ENCODE measurements around the gene TMEM30A.
A peak's percentile ranks its signal among the peaks of the same experiment; 100 is the strongest.

The TMEM30A gene

DNA sequence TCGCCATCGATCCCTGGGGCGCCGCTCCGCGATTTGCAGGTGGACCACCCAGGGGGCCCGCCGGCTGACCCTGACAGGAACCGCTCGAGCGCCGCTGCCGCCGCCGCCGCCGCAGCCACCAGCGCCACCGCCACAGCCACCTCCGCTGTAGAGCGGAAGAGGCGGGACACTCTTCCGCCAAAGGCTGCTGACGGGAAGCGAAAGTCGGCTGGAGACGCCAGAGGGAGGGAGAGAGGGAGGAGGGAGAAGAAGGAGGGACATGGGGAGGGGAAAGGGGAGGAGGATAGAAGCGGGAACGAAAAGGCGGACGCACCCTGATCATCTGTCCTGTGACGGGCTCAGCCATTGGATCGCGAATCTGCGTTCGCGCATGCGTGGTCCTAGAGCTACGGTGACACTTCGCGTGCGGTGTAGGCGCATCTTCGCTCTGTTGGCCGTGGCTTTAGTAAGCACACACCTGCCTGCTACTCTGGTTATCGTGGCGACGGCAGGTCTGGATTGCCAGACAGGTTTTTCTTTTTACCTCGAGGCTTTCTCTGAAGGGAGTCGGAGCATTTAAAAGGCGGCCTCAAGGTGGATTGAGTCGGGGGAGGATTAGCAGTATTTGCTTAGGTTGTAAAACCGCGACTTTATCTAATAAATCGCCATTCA, at the start of gene TMEM30A:
TSS of gene TMEM30A (minus strand) at position 161 of the 651 bp plus-strand sequence. CDS start at position 7, 154 bp downstream.
- H3K4me3 Mint-ChIP-seq = no peak within 1 kb of the TSS
- no peaks in the 10 kb centered on the region for H3K27me3 Mint-ChIP-seq
- peaks cover 26% of the 10 kb centered on the region for H3K4me1 Mint-ChIP-seq
- peak; percentile 97 for ATAC-seq
- H3K9me3 Mint-ChIP-seq = no peaks in the 10 kb centered on the region
- H3K36me3 Mint-ChIP-seq = peaks cover 2% of the 10 kb centered on the region
- H3K27ac Mint-ChIP-seq = no peak within 1 kb of the TSS

DNA sequence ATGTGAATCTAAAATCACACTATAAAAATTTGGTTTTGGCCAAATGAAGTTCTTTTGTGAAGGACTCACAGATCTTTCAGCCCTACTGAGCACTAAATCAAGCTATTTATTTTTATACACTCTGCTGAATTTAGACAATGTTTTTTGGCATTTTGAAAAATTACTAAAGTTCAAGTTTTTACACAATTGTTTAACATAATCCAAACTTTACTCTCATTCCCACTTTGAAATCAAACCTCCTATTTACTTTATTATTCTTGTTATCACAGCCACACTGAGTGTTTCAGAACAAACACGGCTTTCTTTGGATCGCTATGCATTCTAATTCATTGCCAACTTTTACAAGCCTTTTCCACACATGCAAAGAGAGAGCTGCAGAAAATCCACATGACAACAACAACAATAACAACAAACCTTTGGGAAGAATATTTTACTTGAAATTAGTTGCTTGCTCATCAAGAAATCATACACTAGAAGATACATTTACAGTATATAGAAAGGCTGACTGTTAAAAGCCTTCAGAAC, 49.1 kb upstream of the TMEM30A start:
- Mint-ChIP-seq H3K36me3 (no peaks in the 10 kb centered on the region), H3K4me3 (no peak overlapping the region), H3K27me3 (peaks cover 9% of the 10 kb centered on the region), H3K27ac (no peak overlapping the region), H3K9me3 (no peaks in the 10 kb centered on the region), H3K4me1 (no peaks in the 10 kb centered on the region)
- no peak for ATAC-seq

GRCh38 chr6:75331151-75331550, 46.6 kb upstream of the TMEM30A start:
- no peaks in the 10 kb centered on the region for H3K9me3 Mint-ChIP-seq
- no peak overlapping the region for H3K27ac Mint-ChIP-seq
- peaks cover 14% of the 10 kb centered on the region for H3K27me3 Mint-ChIP-seq
- no peaks in the 10 kb centered on the region for H3K36me3 Mint-ChIP-seq
- no peak for ATAC-seq
- no peak overlapping the region for H3K4me3 Mint-ChIP-seq
- no peaks in the 10 kb centered on the region for H3K4me1 Mint-ChIP-seq

GRCh38 chr6:75329703-75330102, 45.1 kb upstream of the TMEM30A start:
- Mint-ChIP-seq H3K36me3 (no peaks in the 10 kb centered on the region), H3K4me1 (no peaks in the 10 kb centered on the region), H3K27me3 (peaks cover 25% of the 10 kb centered on the region), H3K9me3 (peaks cover 4% of the 10 kb centered on the region), H3K4me3 (no peak overlapping the region), H3K27ac (no peak overlapping the region)
- no peak for ATAC-seq

DNA sequence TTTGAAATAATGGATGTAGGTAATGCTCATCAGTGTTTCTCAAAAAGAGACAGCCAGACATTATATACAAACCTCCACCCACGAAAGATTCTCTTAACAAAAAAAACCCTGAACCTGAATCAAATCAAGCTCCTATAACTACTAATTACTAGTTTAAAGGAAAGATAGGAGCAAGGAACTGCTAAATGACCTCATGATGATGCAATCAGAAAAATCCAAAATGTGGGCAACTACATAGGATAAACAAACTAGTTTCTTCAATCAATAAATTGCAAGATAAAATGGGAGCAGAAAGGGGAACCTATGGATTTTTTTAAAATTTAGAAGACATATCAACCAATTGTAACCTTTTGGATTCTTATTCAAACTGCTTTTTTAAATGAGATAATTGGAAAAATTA, 43.2 kb upstream of the TMEM30A start:
- H3K36me3 Mint-ChIP-seq = no peaks in the 10 kb centered on the region
- H3K4me3 Mint-ChIP-seq = no peak overlapping the region
- no peak for ATAC-seq
- H3K4me1 Mint-ChIP-seq = no peaks in the 10 kb centered on the region
- H3K9me3 Mint-ChIP-seq = peaks cover 4% of the 10 kb centered on the region
- H3K27ac Mint-ChIP-seq = no peak overlapping the region
- H3K27me3 Mint-ChIP-seq = peaks cover 32% of the 10 kb centered on the region

DNA sequence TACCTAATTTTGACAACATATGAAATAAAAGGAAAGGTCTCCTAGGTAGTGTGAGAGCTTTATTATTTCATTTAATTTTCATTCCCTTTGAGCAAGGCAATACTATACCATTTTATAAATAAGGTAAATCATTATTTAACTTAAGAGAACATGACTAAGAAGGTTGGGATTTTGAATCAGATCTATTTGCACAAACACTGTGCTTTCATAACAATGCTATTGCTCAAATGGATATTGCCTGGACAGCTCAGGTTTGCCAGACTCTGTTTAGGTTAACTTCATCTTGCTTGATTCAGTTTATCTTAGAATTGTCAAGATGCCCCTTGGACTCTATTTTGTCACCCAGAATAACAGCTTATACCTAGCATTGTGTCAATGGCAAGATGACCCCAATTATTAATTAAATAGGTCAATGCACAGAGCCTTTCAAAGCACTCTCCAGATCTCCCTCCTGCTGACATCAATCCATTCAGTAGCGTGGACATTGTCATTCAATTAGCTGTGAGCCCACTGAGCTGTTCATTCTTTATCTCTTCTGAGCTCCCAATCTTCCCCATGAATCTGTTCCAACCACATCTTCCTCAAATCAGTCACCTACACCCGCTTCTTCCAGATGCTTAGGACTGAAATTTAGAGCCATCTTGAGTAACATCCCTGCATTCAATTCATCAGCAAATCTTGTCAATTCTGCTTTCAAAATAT, 42.1 kb upstream of the TMEM30A start:
- Mint-ChIP-seq H3K4me1 (no peaks in the 10 kb centered on the region), H3K9me3 (peaks cover 4% of the 10 kb centered on the region), H3K27me3 (peaks cover 38% of the 10 kb centered on the region), H3K27ac (no peak overlapping the region), H3K4me3 (no peak overlapping the region), H3K36me3 (no peaks in the 10 kb centered on the region)
- ATAC-seq = no peak

DNA sequence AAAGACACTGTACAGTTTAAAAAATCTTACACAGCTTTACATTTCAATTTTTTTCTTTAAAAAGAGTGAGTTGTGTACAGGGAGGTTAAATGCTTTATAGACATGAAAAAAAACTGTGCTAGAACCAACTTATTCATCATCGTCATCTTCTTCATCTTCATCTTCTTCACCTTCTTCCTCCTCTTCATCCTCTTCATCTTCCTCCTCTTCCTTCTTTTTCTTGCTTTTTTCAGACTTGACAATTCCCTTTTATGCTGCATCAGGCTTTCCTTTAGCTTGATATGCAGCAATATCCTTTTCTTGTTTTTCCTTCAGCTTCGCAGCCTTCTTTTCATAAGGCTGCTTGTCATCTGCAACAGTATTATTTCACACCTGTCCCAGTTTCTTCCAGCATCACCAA, 34.3 kb upstream of the TMEM30A start:
- no peak for ATAC-seq
- no peaks in the 10 kb centered on the region for H3K36me3 Mint-ChIP-seq
- H3K4me1 Mint-ChIP-seq = no peaks in the 10 kb centered on the region
- no peak overlapping the region for H3K4me3 Mint-ChIP-seq
- peaks cover 31% of the 10 kb centered on the region for H3K27me3 Mint-ChIP-seq
- H3K9me3 Mint-ChIP-seq = no peaks in the 10 kb centered on the region
- no peak overlapping the region for H3K27ac Mint-ChIP-seq

DNA sequence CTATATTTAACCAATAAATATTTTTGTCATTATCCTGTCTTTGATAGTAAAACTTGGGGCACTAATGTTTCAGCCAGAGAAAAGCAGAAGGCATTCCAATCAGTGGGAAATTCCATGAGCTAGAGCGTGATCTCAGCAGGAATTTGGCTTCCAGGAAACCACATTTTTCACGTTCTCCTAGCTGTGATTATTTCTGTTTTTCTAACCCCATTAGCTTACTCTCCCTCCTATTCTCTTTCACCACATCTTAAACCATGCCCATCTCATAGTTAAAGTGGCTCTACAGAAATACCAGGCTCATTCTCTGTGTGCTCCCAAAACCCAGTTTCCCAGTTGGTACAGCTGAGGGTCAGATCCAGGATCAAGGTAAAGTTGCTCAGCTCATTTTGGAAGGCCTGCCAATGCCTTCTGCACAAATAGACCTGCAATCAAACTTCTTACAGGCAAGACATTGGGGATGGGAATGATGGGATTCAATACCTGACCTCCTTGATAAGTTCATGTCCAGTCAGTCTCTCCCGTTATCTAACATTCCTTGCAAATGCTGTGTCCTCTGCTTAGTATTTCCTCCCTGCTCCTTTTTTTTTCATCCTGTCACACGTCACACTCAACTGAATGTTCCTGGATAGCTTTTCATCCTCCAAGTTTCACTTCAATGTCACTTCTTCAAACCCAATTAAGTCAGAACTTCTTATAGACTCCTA, 33.1 kb upstream of the TMEM30A start:
- no peak for ATAC-seq
- Mint-ChIP-seq H3K4me3 (no peak overlapping the region), H3K9me3 (no peaks in the 10 kb centered on the region), H3K36me3 (no peaks in the 10 kb centered on the region), H3K27me3 (peaks cover 40% of the 10 kb centered on the region), H3K4me1 (no peaks in the 10 kb centered on the region), H3K27ac (no peak overlapping the region)

DNA sequence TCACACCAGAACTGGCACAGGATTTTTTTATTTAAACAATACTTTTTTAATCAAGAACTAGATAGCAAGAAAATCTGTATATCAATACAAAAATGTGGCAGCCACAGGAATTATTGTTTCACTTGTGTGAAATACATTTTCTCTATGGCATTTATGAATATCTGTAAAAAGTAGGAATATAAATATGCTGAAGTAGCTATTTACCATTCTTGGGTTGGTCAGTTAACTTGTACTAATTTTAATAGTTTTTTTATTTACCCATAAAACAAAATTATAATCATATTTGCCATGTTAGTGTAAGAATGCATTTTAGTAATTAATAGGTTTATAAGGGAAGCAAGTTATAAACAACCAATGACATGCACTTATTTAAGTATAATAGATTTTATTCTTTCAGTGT, 31.4 kb upstream of the TMEM30A start:
- Mint-ChIP-seq H3K27me3 (peaks cover 35% of the 10 kb centered on the region), H3K4me3 (no peak overlapping the region), H3K9me3 (no peaks in the 10 kb centered on the region), H3K4me1 (no peaks in the 10 kb centered on the region), H3K27ac (no peak overlapping the region), H3K36me3 (no peaks in the 10 kb centered on the region)
- no peak for ATAC-seq

DNA sequence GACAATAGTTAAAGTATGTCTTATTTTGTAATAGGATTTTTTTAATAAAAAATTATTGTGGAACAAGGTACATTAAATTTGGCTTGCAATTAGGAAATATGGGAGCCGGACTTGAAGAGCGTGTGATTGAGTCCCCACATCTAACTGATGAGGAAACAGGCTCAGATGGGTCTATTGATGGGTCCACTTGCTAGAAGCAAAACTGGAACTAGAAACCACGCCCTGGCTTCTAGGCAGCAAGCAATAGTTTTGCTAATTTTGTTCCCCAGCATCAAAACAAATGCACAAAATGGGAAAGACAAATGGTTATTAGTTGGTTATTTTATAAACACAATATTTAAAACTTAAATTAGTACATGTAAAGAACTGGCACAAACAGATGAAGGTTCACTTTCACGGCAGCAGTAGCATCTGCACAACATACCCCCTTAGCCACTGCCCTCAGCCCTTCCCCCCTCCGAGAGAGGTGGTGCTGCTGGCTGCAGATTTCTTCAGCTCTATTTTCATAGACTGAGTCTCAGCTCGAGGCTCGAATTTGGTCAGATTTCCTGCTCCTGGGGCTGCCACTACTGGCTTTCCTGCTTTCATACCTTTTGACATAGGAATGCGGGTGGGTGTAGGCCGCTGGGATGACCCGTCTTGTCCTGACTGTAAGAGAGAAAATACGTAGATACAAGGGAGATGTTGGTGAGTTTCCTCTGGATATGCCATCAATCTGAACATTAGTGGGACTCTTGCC, 23.8 kb upstream of the TMEM30A start:
- H3K36me3 Mint-ChIP-seq = no peaks in the 10 kb centered on the region
- H3K27ac Mint-ChIP-seq = no peak overlapping the region
- no peak for ATAC-seq
- no peaks in the 10 kb centered on the region for H3K4me1 Mint-ChIP-seq
- no peak overlapping the region for H3K4me3 Mint-ChIP-seq
- no peaks in the 10 kb centered on the region for H3K9me3 Mint-ChIP-seq
- peaks cover 22% of the 10 kb centered on the region for H3K27me3 Mint-ChIP-seq

DNA sequence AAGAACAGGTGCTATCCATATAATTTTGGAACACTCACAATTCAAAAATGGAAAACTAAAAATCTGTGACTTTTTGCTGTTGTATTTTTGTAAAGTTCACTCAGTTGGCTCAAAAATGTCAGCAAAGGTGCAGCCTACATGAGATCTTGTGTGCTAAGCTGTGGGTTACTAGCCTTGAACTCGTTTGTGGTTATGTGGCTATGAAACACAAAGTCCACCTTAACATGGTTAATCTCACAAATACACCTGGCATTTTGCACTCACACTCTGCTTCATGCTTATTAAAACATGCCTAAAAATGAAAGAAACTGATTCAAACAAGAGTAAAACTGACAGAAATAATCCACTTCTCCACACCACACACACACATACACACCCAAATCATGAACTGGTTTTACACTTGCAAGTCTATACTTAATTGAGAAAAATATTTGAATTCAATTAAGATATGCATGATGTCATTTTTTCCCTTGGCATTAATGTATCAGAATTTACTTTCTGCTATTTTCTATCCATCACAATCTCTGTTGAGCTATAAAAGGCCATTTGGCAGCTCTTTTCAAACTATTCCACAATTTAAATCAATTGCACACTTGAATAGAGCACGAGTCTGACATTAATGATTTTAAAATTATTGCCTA, 22.9 kb upstream of the TMEM30A start:
- H3K4me3 Mint-ChIP-seq = no peak overlapping the region
- no peak overlapping the region for H3K27ac Mint-ChIP-seq
- H3K27me3 Mint-ChIP-seq = peaks cover 16% of the 10 kb centered on the region
- H3K9me3 Mint-ChIP-seq = no peaks in the 10 kb centered on the region
- H3K36me3 Mint-ChIP-seq = no peaks in the 10 kb centered on the region
- no peak for ATAC-seq
- no peaks in the 10 kb centered on the region for H3K4me1 Mint-ChIP-seq

- H3K27ac Mint-ChIP-seq = no peak overlapping the region
Measured at GRCh38 chr6:75306064-75306463, 21.5 kb upstream of the TMEM30A start.

DNA sequence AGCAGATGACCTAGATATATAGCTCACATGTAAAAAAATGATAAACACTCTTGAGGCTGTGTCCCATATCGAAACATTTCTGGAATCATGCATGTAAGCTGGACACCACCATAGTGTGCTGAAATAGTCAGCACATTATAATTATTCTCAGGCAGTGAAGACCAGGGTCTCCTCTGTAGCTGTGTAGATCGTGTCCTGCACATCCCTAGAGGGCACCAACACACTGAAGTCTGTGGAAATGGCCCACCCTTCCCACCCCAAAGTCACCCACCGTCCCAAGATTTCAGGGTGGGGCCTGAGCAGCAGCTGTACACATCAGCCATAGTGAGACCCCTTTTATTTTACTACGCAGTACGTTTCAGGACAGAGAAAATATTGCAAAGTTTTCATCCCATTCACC, 21.0 kb upstream of the TMEM30A start:
- no peaks in the 10 kb centered on the region for H3K9me3 Mint-ChIP-seq
- H3K36me3 Mint-ChIP-seq = no peaks in the 10 kb centered on the region
- H3K4me3 Mint-ChIP-seq = no peak overlapping the region
- no peak overlapping the region for H3K27ac Mint-ChIP-seq
- peaks cover 1% of the 10 kb centered on the region for H3K4me1 Mint-ChIP-seq
- peaks cover 10% of the 10 kb centered on the region for H3K27me3 Mint-ChIP-seq
- no peak for ATAC-seq

More at GRCh38 chr6:75306064-75306463, 21.5 kb upstream of the TMEM30A start:
- ATAC-seq = no peak
- Mint-ChIP-seq H3K4me3 (no peak overlapping the region), H3K4me1 (no peaks in the 10 kb centered on the region), H3K27me3 (peaks cover 10% of the 10 kb centered on the region), H3K36me3 (no peaks in the 10 kb centered on the region), H3K9me3 (no peaks in the 10 kb centered on the region)

GRCh38 chr6:75302280-75302679, 17.7 kb upstream of the TMEM30A start:
- H3K36me3 Mint-ChIP-seq = no peaks in the 10 kb centered on the region
- ATAC-seq = no peak
- H3K4me3 Mint-ChIP-seq = no peak overlapping the region
- H3K27me3 Mint-ChIP-seq = peaks cover 10% of the 10 kb centered on the region
- peaks cover 6% of the 10 kb centered on the region for H3K4me1 Mint-ChIP-seq
- no peak overlapping the region for H3K27ac Mint-ChIP-seq
- no peaks in the 10 kb centered on the region for H3K9me3 Mint-ChIP-seq

DNA sequence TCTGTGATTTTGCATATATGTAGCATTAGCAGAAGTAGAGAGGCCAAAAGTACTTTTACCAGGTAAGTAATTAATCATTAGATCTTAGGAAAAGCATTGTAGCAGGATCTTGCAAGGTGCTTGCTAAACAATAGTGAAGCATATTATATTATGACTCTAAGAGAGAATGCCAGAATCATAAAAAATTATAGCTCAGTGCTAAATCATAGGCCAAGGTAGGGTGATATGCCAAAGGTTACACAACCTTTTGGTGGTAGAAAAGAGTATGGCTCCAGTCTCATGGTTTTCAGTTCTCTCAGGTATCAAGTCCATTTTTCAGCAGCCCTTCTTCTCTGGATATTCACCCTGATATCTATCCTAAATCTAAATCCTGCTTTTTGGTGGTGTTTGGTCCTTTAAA, 16.9 kb upstream of the TMEM30A start:
- H3K4me1 Mint-ChIP-seq = peaks cover 6% of the 10 kb centered on the region
- peaks cover 10% of the 10 kb centered on the region for H3K27me3 Mint-ChIP-seq
- H3K9me3 Mint-ChIP-seq = no peaks in the 10 kb centered on the region
- H3K36me3 Mint-ChIP-seq = no peaks in the 10 kb centered on the region
- ATAC-seq = no peak
- no peak overlapping the region for H3K27ac Mint-ChIP-seq
- H3K4me3 Mint-ChIP-seq = no peak overlapping the region

All from stimulated activated memory B cell treated with anti-CD40 and anti-IgM and Interleukin-4, amounts not matched to agents 10 μg/mL and 1 μg/mL and 100 μg/mL, for 72 hours (primary cell).